Stimulated activated CD4-positive, alpha-beta T cell treated with anti-CD3 and anti-CD28 coated beads, Interleukin-15, amount 100 ng/mL, for 48 hours (primary cell): ENCODE measurements around the gene PKNOX1.
A peak's percentile ranks its signal among the peaks of the same experiment; 100 is the strongest.
"Not testable (repeated sequence)": the region's sequence is repeated elsewhere in the genome, so short reads cannot be mapped to it uniquely, and the experiment has no call there.

Experiments
- DNase-seq, 2 donors: peaks; one replicate each; pipeline ENCODE4 v3.0.0-alpha.2; 2020; ENCODE audit warnings: low read depth in 2 of 2

Gene PKNOX1

DNA sequence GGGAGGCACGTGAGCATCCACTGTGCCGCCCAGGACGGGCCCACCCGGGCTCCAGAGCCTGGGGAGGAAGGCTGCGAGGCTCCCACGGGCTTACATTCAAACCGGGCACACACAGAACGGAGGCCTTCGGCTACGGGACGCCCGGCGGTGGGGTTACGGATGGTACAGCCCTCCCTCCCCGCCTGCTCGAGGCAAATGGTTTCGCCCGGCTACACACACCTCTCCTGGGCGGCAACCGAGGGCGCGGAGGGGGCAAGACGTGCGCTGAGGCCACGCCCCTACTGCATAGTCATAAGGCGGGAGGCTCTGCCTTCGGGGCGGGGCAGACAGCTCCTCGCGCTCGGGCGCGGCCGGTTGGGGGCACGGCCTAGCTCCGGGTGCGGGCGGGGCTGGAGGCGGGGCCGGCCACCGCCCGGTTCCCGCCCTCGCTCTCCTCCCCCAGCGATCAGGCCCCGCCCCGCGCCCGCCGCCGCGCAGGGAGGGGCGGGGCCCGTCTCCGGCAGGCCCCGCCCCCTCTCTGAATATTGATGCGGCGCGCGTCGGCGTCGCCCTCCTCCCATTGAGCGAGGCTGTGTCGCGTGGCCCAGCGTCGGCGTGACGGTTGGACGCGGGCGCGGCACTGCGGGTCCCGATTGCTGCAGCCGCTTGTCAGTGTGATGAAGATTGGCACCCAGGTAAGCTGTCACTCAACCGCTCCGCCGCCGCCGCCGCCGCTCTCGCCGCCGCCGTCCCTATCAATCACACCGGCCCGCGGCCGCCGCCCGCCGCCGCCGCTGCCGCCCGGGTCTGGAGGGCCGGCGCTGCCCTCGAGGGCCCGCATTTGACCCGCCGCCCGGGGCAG lies at the start of gene PKNOX1:
TSS of gene PKNOX1 (plus strand) at position 572 of the 841 bp plus-strand sequence. CDS start 29,820 bp downstream, outside the sequence.
- DNase-seq, result peak; percentile 99

GRCh38 chr21:42925114-42925926 lies 49.0 kb upstream of the PKNOX1 start, which contains the start of gene ERVH48-1:
TSS of gene ERVH48-1 (minus strand) at chr21:42925630. CDS start at chr21:42919006, 6,624 bp downstream.
- no peak for DNase-seq

DNA sequence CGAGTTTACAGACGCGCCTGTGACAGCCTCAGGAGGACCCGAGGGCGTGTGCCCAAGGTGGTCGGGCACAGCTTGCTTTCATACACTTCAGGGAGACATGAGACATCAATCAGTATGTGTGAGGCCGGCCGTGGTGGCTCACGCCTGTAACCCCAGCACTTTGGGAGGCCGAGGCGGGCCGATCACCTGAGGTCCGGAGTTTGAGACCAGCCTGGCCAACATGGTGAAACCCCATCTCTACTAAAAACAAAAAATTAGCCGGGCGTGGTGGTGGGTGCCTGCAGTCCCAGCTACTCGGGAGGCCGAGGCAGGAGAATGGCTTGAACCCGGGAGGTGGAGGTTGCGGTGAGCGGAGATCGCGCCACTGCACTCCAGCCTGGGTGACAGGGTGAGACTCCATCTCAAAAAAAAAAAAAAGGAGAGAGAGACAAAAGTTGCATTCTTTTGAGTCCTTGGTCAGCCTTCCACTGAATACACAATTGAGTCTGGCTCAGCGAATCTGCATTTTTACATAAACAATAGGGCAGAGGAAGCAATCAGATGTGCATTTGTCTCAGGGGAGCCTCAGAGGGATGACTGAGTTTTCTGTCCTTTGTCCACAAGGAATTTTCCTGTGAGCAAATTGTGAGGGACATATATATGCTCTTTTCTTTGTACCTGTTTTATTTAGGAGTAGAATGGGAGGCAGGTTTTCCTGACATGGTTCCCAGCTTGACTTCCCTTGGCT lies 46.7 kb upstream of the PKNOX1 start:
- DNase-seq, result not testable (repeated sequence)

- no peak for DNase-seq
These were observed 44.4 kb upstream of the PKNOX1 start for GRCh38 chr21:42929969-42930368.

GRCh38 chr21:42931560-42932235 lies 42.7 kb upstream of the PKNOX1 start:
- DNase-seq, result no peak

GRCh38 chr21:42932378-42933136 lies 41.8 kb upstream of the PKNOX1 start:
- not testable (repeated sequence) for DNase-seq

GRCh38 chr21:42933137-42933970 lies 41.0 kb upstream of the PKNOX1 start:
- DNase-seq, result not testable (repeated sequence)

DNA sequence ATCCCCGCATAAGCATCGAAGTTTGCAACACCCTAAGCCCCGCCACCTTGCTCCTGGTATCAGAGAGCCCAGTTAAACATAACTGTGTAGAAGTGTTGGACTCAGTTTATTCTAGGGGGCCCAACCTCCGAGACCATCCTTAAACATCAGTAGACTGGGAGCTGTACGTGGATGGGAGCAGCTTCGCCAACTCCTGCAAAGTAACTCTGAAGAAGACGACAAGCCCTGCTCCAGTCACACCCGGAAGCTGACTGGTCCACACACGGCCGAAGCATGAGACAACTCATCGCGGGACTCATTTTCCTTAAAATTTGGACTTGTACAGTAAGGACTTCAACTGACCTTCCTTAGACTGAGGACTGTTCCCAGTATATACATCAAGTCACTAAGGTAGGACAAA lies 40.4 kb upstream of the PKNOX1 start:
- not testable (repeated sequence) for DNase-seq

DNA sequence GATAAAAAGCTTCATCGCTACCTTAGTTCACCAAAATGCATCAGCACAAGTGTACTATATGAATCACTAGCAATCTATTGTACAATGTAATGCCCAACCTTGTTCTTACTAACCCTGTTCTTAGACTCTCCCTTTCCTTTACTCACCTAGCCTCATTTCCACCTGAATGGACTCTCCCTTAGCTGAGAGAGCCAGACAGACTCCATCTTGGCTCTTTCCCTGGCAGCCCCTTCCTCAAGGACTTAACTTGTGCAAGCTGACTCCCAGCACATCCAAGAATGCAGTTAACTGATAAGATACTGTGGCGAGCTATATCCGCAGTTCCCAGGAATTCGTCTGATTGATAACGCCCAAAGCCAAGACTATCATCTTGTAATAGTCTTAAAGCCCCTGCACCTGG lies 38.0 kb upstream of the PKNOX1 start:
- DNase-seq, result not testable (repeated sequence)

DNA sequence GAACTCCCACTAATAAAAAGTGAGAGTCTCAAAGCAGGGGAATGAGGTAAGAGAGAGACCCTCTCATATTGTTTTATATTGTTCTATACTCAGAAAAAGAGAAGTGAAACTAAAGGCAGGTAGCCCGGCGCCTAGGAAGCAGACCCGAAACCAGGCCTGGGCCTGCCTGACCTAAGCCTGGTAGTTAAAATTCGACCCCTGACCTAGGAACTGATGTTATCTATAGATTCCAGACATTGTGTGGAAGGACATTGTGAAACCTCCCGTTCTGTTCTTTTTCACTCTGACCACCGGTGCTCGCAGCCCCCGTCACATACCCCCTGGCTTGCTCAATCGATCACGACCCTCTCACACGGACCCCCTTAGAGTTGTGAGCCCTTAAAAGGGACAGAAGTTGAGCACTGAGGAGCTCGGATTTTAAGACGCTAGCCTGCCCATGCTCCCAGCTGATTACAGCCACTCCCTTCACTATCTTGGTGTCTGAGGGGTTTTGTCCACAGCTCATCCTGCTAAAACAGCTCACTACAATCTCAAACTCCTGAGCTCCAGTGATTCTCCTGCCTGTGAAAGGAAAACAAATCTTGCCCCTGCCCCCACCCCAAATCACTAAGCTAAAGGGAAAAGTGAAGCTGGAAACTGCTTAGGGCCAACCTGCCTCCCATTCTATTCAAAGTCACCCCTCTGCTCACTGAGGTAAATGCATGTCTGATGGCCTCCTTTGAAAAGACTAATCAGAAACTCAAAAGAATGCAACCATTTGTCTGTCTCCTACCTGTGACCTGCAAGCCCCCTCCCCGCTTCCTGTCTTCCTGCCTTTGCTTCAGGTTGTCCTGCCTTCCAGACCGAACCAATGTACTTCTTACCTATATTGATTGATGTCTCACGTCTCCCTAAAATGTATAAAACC lies 37.1 kb upstream of the PKNOX1 start:
- DNase-seq, result not testable (repeated sequence)

DNA sequence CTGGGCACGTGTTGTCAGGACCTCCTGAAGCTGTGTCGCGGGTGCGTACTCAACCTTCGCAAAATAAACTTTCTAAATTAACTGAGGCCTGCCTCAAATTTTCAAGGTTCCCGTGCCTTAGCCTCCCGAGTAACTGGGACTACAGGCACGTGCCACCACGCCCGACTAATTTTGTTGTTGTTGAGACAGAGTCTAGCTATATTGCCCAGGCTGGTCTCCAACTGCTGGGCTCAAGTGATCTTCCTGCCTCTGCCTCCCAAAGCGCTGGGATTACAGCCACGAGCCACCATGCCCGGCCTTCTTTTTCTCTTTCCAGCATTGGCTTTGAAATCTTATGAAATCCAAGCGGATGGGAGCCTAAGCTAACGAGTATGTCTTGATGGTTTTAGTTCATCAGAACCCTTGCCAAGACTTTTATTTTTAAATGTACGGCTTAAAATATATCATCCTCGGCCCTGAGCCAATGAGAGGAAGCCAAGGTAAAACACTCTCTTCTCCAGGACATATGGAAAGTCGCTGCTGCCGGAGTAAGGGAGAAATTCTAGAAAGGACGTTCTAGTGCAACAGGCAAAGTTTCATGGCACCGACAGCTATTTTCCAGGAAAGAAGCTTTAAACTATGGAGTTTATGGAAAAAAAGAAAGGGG lies 36.3 kb upstream of the PKNOX1 start:
- no peak for DNase-seq

DNA sequence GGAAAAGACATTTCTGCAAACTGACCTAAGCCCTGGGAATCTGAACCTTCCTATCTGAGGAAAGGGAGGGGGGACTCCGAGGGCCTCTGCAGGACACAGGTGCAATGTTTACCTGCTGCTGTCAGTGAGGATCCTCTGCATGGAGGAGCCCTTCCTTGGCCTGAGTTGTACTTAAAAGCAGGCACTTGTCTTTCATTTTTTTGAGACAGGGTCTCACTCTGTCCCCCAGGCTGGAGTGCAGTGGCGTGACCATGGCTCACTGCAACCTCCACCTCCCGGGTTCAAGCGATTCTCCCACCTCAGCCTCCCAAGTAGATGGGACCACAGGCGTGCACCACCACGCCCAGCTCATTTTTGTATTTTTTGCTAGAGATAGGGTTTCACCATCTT lies 35.8 kb upstream of the PKNOX1 start:
- not testable (repeated sequence) for DNase-seq

DNA sequence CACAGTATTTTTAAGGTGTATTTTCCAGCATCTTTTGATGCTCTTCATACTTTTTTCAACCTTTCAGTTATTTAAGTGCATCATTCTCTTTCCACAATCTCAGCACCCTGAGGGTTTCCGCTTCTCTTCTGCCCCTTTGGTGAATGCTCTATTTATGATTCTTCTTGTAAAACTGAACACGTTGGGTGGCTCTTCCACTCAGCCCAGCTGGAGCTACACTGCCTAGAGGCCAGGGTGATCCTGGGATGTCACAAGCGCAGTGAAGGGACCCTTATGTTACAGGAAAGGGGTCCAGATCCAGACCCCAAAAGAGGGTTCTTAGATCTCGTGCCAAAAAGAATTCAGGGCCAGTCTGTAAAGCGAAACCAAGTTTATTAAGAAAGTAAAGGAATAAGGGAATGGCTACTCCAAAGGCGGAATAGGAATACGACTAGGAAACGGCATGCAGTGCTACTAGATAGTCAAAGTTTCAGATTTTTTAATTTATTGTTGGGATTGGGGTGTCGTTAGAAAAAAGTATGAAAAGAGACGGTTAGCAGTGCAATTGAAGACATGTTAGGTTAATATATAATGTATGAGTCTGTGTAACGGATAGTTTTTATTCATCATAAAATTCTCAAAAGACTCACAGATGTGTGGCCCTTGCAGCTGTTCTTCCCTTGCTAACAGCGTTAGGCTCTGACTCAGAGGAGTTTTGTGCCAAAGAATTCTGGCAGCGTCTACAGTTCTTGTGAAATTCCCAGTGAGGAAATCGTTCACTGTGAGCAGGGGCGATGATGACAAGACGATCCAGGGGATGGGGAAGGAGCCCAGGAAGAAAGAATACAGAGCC lies 34.6 kb upstream of the PKNOX1 start:
- no peak for DNase-seq

DNA sequence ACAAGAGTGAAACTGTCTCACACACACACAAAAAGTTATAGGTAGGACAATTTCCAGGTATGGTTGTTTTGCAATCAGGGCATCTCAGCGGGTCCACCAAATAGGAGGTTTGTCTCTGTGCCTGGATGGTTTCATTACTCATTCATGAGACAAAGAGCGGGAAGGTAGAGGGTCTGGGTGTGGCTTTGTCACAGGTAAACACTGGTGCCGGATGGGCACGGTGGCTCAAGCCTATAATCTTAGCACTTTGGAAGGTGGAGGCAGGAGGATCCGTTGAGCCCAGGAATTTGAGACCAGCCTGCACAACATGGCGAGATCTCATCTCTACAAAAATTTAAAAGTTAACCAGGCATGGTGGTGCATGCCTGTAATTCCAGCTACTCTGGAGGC lies 32.7 kb upstream of the PKNOX1 start:
- DNase-seq, result no peak

DNA sequence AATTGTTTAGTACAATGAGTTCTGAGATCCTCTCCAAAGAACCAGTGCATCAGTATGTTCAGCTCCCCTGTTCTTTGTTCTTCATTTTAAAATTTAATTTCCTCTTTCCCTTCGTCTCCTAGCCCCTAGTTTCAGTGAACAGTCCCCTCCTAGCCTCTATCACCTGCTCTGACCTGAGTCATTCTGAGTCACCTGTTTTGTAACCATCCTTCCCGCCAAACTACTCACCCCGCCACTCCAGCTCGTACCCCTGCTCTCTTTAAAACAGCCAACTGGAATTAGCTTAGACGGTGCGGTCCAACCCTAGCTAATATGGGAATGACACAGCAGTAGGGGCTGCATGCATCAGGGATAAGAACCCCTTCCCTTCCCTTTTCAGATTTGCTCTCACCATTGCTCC lies 32.1 kb upstream of the PKNOX1 start:
- DNase-seq, result no peak

- DNase-seq, result not testable (repeated sequence)
These were observed 25.1 kb upstream of the PKNOX1 start for GRCh38 chr21:42949094-42949755.

DNA sequence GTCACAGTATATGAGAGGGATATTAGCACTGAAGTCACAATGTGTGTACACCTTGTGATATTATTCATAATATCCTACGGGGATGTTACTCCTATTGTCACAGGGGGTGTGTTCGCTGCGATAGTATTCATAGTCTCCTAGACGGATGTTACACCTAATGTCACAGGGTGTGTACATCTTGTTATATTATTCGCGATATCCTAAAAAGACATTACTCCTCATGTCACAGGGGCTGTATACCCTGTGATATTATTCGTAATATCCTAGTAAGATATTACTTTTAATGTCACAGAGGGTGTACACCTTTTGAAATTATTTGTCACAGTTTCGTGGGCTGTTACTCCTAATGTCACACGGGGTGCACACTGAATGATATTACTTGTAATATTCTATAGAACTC lies 23.2 kb upstream of the PKNOX1 start:
- DNase-seq, result not testable (repeated sequence)
